Peyer's patch (tissue), 4 donors: ENCODE results near the gene DNMT1. TPM values are rescaled to one million over a fixed set of nuclear protein-coding genes. Genes with fewer than 3 reads are reported as not detected.

Source experiments
- DNase-seq, 3 donors: peaks; one replicate each; pipeline ENCODE4 v3.0.0-alpha.2; 2017 to 2019
- H3K27ac ChIP-seq, 4 donors: fragments of 200-600 bp; sonication (generic); one replicate each; pipeline ENCODE4 v1.5.1; 2016 to 2019
- H3K27me3 ChIP-seq, 2 donors: fragments of 200-600 bp; sonication (generic); one replicate each; pipeline ENCODE4 v1.5.1; 2019
- H3K36me3 ChIP-seq, 3 donors: fragments of 200-600 bp; sonication (generic); one replicate each; pipeline ENCODE4 v1.5.1; 2016 to 2019
- H3K4me1 ChIP-seq, 4 donors: fragments of 200-600 bp; sonication (generic); one replicate each; pipeline ENCODE4 v1.5.1; 2016 to 2019
- H3K4me3 ChIP-seq, 4 donors: fragments of 200-600 bp; sonication (generic); 1 replicate in 3 of 4; 2 replicates in 1 of 4; pipeline ENCODE4 v1.5.1; 2016 to 2019; ENCODE audit warnings: mild to moderate bottlenecking in 1 of 4
- H3K9me3 ChIP-seq, 4 donors: fragments of 200-600 bp; sonication (generic); one replicate each; pipeline ENCODE4 v1.5.1; 2016 to 2019; ENCODE audit warnings: mild to moderate bottlenecking in 1 of 4
- POLR2A ChIP-seq, 2 donors: fragments of 450-650 bp; IDR thresholded peaks; one replicate each; pipeline ENCODE4 v1.5.1; 2017; ENCODE audit warnings: antibody characterized with exemption in 2 of 2, mild to moderate bottlenecking in 2 of 2, moderate library complexity in 2 of 2
- total RNA-seq, 4 donors: library from RNA; depleted of rRNA; stranded (reverse); fragments of >200 nt; gene quantifications; one replicate each; pipeline ENCODE4 v1.1.0, GENCODE V29; 2016
- TF ChIP-seq, protein P1 (sequence below), 6 experiments: fragments of 450-650 bp in 4 of 6; fragments of 200-600 bp in 2 of 6; sonication (generic) in 1 of 6; IDR thresholded peaks; one replicate each; pipeline ENCODE4 v1.5.1; 2017 to 2019; ENCODE audit warnings: antibody characterized with exemption in 6 of 6, mild to moderate bottlenecking in 3 of 6, moderate library complexity in 1 of 6

DNMT1 gene
- total RNA-seq, 4 donors from 2014 or later = 22.1 to 195 (median 41.5) TPM

DNA sequence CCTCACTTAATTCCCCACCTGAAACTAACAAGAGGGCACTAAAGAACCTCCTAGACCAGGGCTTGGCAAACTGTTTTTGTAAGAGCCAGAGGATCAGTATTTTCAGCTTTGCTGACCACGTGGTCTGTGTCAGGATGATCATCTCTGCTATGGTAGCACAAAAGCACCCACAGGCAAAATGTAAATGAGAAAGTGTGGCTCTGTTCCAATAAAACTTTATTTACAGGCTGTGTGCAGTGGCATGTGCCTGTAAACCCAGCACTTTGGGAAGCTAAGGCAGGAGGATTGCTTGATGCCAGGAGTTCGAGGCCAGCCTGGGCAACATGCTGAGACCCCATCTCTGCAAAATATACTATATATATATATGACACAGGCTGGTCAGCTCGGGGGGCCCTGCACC, 31.2 kb downstream of the DNMT1 start:
- peaks cover 0 to 89% (median 0%) of the 10 kb centered on the region in 3 donors for H3K36me3 ChIP-seq
- no peaks in the 10 kb centered on the region for H3K27me3 ChIP-seq
- no peak overlapping the region for H3K27ac ChIP-seq
- H3K4me1 ChIP-seq = no peaks in the 10 kb centered on the region
- H3K4me3 ChIP-seq = no peak overlapping the region
- TF ChIP-seq POLR2A (IDR thresholded peaks at IDR 0.05) = no peak
- TF ChIP-seq, protein P1, sequence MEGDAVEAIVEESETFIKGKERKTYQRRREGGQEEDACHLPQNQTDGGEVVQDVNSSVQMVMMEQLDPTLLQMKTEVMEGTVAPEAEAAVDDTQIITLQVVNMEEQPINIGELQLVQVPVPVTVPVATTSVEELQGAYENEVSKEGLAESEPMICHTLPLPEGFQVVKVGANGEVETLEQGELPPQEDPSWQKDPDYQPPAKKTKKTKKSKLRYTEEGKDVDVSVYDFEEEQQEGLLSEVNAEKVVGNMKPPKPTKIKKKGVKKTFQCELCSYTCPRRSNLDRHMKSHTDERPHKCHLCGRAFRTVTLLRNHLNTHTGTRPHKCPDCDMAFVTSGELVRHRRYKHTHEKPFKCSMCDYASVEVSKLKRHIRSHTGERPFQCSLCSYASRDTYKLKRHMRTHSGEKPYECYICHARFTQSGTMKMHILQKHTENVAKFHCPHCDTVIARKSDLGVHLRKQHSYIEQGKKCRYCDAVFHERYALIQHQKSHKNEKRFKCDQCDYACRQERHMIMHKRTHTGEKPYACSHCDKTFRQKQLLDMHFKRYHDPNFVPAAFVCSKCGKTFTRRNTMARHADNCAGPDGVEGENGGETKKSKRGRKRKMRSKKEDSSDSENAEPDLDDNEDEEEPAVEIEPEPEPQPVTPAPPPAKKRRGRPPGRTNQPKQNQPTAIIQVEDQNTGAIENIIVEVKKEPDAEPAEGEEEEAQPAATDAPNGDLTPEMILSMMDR (IDR thresholded peaks at IDR 0.05) = no peak
- no peaks in the 10 kb centered on the region for H3K9me3 ChIP-seq
- DNase-seq = no peak

- no peaks in the 10 kb centered on the region for H3K4me1 ChIP-seq
- no peak for TF ChIP-seq POLR2A (IDR thresholded peaks at IDR 0.05)
- TF ChIP-seq, protein P1 (IDR thresholded peaks at IDR 0.05) = no peak
- H3K27ac ChIP-seq = no peak overlapping the region
- peaks cover 0 to 91% (median 0%) of the 10 kb centered on the region in 3 donors for H3K36me3 ChIP-seq
- no peak overlapping the region for H3K4me3 ChIP-seq
- no peaks in the 10 kb centered on the region for H3K27me3 ChIP-seq
- H3K9me3 ChIP-seq = no peaks in the 10 kb centered on the region
- no peak for DNase-seq
Observed at GRCh38 chr19:10159610-10160009, 35.1 kb downstream of the DNMT1 start.

GRCh38 chr19:10158485-10158884, 36.3 kb downstream of the DNMT1 start:
- Histone ChIP-seq H3K27ac (no peak overlapping the region), H3K36me3 (peaks cover 0 to 95% (median 0%) of the 10 kb centered on the region in 3 donors), H3K9me3 (no peaks in the 10 kb centered on the region), H3K27me3 (no peaks in the 10 kb centered on the region), H3K4me3 (no peak overlapping the region), H3K4me1 (no peaks in the 10 kb centered on the region)
- TF ChIP-seq, protein P1 (IDR thresholded peaks at IDR 0.05) = no peak
- no peak for TF ChIP-seq POLR2A (IDR thresholded peaks at IDR 0.05)
- DNase-seq = no peak

- Histone ChIP-seq H3K36me3 (peaks cover 0 to 97% (median 0%) of the 10 kb centered on the region in 3 donors), H3K4me3 (no peak overlapping the region), H3K27ac (no peak overlapping the region), H3K9me3 (no peaks in the 10 kb centered on the region), H3K4me1 (no peaks in the 10 kb centered on the region), H3K27me3 (no peaks in the 10 kb centered on the region)
- TF ChIP-seq, protein P1 (IDR thresholded peaks at IDR 0.05) = no peak
- TF ChIP-seq POLR2A (IDR thresholded peaks at IDR 0.05) = no peak
- no peak for DNase-seq
Observed at GRCh38 chr19:10158071-10158470, 36.7 kb downstream of the DNMT1 start.

DNA sequence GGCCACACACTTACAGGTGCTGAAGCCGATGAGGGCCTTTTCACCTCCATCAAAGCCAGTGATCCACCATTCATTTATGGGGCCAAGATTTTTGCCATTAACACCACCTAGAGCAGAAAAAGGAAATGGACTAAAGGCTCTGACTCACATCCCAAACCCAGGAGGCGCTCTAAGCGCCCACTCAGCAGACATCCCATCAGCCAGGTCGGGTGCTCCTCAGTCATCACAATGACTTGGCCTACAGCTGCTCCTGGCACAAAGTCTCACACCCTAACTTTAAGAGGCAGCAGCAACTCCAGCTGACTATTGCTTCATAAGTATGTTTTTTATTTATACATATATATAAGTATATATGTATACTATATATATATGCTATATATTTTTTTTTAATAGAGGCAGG, 38.9 kb downstream of the DNMT1 start:
- Histone ChIP-seq H3K4me3 (no peak overlapping the region), H3K36me3 (peaks cover 0 to 94% (median 0%) of the 10 kb centered on the region in 3 donors)

More for the DNA sequence above, 38.9 kb downstream of the DNMT1 start:
- DNase-seq = no peak
- no peak for TF ChIP-seq POLR2A (IDR thresholded peaks at IDR 0.05)
- TF ChIP-seq, protein P1 (IDR thresholded peaks at IDR 0.05) = no peak
- no peak overlapping the region for H3K27ac ChIP-seq
- H3K27me3 ChIP-seq = no peaks in the 10 kb centered on the region
- no peaks in the 10 kb centered on the region for H3K4me1 ChIP-seq
- H3K9me3 ChIP-seq = no peaks in the 10 kb centered on the region
